GM18511 (cell line): ENCODE data around the gene CHD1.

Source experiments
- ATAC-seq: cut with Tn5 transposase; IDR thresholded peaks from one replicate; pipeline ENCODE4 v1.9.1; 2021; ENCODE audit warnings: mild to moderate bottlenecking, moderate library complexity; ENCODE audit not compliant: unreplicated experiment

Gene CHD1

DNA sequence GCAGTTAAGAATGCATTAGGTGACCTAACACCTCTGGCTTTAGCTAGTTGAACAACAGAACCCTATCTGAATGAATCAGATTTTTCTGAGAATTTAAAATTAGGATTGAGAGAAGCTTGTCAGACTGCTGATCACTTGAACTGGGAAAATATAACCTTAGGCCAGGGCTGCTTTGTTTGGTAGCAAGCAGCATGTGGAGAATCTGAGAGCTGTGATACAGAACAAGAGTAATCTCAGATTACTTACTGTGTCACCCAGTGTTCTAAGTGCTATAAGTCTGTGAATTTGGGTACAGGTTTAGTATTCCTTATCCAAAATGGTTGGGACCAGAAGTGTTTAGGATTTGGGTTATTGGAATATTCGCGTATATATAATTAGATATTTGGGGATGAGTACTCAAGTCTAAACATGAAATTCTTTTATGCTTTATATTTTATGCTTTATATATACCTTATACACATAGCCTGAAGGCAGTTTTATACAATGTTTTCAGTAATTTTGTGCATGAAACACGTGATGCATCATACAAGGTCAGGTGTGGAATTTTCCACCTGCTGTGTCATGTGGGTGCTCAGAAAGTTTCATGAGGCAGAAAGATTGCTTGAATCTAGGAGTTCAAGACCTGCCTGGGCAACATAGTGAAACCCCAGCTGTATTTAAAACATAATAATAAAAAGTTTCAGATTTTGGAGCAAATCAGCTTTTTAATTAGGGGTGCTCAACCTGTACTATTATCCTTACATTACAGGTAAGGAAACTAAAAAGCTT is 8.3 kb upstream of the CHD1 start:
- no peak for ATAC-seq

DNA sequence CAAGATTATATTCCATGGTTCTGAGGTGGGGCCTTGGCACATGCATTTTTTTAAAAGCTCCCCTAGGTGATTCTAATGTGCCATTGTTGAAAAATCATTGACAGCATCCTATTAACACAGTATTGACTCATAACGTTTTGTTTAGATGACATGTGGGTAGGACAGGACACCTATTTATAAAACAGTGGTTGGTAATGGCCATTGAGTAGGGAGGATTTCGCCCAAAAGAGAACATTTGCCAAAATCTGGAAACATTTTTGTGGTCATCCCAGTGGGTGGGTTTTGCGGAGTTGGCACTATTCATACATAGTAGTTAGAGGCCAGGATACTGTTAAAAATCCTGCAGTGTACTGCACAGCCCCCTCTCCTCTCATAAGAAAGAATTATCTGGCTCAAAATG is 6.4 kb upstream of the CHD1 start:
- no peak for ATAC-seq

GRCh38 chr5:98934546-98934945 is 5.7 kb upstream of the CHD1 start:
- no peak for ATAC-seq

GRCh38 chr5:98933445-98934072 is 4.8 kb upstream of the CHD1 start:
- peak; percentile 29 for ATAC-seq

DNA sequence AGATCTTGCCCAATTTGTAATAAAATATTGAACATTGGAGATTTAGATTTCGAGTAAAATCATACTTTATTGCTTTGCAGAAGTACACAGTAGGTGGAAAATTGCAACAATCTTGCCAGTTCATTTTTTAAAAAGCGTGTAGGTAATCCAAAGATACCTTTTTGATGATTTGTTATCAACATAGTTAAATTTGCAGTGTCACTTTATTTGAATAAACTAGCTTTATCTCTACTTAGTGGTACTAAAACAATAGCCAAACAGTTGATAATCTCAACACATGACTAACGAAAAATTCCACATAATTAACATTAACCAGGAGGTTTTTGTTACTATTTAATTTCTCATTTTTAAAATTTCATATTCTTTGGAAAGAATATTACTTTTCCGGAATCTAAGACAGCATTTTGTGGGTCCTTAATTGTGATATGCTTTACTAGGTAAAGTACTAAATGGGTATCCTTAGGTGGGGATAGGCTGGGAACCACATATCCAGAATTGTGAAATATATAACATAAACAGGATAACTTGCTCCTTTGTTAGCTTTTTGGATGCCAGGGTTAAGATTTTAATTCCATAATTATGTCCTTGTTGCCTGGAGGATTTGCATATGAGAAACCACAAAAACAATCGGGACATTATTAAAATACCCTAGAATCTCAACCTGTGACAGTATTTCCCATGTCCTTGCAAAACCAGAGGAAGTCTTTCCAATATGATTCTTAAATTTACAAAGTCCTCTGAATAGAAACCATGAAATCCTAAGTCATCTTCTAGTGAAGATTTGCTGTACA is 2.4 kb upstream of the CHD1 start:
- no peak for ATAC-seq

DNA sequence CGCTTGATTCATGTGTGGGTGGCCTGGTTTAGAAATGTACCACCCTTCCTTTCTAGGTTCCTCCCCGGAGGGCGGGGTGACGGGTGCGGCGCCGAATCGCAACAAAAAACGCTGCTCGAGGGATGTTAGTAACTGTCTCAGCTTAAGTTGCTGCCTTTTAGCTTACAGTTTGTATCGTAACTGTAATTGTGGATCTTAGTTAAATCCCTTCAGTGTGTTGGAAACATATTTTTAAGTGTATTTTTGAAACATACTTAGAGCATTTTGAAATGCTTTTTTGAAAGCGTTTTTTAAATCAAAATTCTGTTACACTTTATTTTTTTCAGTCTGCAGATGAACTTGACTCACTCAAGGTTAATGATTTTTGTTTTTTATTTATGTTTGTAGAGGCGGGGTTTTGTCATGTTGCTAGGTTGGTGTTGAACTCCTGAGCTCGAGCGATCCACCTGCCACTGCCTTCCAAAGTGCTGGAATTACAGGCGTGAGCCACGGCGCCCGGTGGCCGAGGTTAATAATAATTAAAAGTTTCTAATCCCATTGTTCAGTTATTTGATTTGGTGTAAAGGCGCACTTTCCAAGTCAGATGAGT is 997 bp upstream of the CHD1 start:
- no peak for ATAC-seq

- ATAC-seq = peak; percentile 31
These were observed 576 bp downstream of the CHD1 start for GRCh38 chr5:98927989-98928872.

DNA sequence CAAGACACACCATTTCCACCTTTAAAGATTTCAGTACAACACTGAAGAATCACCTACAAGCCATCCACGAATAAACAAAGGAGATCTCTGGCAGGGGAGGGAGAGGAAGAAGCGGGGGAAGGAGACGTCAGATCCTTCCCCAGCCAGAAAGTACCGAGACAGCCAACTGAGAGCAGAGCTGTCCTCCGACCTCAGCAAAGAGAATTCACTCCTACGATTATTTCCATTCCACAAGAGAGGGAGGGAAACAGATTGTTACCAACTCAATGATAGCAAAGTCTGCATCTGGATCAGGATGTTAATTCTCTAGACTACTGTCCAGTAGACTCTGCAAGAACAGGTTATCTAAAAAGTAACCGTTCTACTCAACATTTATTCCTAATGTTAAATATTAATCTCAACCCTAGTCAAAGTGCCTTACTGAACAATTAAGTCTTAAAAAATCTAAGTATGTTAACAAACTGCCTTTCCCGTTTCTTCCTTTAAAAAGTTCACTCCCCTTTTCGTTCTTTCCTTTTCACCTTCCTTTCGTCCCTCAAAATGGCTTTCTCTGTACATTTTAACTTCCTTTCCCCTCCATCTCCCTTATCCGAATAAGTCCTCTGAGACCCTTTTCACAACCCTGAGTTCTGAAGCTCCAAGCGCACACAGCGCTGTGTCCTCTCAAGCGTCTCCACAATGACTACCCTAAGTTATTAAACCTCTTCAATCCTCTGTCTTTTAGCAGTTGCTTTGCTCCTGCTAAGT is 1.4 kb downstream of the CHD1 start:
- ATAC-seq = peak; percentile 12

- no peak for ATAC-seq
These were observed 4.8 kb downstream of the CHD1 start for GRCh38 chr5:98923966-98924365.

GRCh38 chr5:98921947-98922505 is 6.8 kb downstream of the CHD1 start:
- ATAC-seq = no peak

GRCh38 chr5:98917433-98917832 is 11.4 kb downstream of the CHD1 start:
- peak; percentile 57 for ATAC-seq

- ATAC-seq = no peak
These were observed 12.3 kb downstream of the CHD1 start for GRCh38 chr5:98916540-98916939.

DNA sequence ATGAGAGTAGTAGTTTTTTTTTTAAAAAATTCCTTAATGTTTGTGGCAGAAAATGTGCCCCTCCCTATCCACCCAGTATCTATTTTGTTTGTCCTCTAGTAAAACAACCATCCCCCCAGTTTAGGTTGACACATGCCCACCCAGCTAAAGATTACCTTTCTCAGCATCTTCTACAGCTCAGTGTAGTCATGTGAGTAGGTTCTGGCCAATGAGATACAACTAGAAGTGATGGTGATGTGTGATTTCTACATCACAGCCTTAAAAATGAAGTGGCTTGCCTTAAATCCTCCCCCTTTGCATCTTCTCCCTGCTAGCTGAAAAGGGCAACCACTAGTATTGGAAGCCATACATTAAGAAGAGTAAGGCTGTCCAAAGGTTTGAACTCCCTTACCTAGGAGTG is 14.9 kb downstream of the CHD1 start:
- no peak for ATAC-seq

GRCh38 chr5:98911280-98912040 is 17.3 kb downstream of the CHD1 start:
- no peak for ATAC-seq

DNA sequence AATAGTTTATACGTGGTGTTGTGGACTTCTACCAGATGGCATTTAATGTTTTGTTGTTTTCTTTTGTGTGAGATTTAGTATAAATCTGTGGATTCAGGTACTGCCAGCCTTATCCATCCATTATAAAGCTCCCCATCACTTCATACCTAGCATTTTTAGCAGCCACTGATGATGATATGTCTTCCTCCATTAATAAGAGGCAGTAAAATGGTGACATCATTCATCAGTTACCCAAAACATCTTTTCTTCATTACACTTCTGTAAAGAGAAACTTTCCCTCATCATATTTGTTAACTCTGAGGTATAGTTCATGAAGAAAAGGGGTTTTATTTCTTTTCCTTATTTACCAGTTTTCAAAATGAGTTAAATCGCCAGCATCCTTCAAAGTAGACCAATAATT is 19.4 kb downstream of the CHD1 start:
- no peak for ATAC-seq

DNA sequence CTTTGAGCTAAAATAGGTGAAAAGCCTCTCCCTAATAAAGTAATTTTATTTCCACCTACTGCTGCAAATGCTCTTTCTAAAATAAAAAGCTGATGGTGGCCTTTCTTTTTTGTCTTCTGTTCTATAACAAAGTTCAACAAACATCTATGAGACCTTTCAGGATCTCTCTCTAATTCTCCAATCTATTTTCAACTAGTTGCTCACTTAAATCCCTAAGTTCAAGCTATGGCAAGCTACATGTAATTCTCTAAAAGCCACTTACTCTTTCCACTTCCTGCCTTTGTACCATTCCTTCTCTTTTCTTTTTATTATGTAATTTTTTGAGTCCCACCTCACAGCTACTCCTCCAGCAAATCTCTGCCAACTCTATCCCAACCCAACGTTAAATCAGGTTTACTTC is 20.9 kb downstream of the CHD1 start:
- no peak for ATAC-seq

DNA sequence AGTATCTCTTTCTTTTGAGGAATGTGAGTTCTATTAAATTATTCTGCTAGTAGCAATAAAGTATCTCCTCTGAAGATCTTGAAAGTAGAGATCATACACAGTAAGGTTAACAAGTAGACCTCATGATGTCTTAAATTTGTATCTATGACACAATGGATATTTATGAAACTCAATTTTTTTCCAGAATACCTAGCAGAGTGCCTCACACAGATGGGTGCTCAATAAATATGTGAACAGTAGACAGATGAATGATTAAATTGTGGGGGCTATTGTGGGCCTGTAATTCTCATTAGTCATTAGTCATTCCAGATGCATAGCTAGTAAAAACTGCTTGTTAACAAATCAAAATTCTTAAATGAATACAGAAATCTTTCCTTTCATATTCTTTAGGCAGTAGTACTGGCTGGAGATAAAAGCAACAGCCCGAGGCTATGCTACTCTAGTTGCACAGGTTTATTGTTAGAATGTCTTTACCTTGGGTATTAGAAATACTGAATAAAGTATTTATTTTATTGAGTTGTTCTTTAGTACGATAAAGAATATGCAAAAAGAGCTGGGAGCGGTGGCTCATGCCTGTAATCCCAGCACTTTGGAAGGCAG is 22.0 kb downstream of the CHD1 start:
- ATAC-seq = no peak
